K562 (cell line): ENCODE measurements around the gene NPAS3. TPM values are rescaled to one million over a fixed set of nuclear protein-coding genes. Genes with fewer than 3 reads are reported as not detected.

Experiments
- ATAC-seq: fragments of 200-7000 bp; cut with Tn5 transposase; 3 replicates; pipeline ENCODE4 v1.9.1; 2020; ENCODE audit warnings: moderate library complexity
- BruUV-seq: library from RNA; stranded (reverse); fragments of 400-500 nt; replicated peaks from 2 replicates; lab custom pipeline; 2021; lab: Mats Ljungman, UMichigan
- CTCF ChIA-PET: fragments of 300-600 bp; formaldehyde crosslinking; extraction: SDS; loops from one replicate; lab custom pipeline; 2021; ENCODE audit warnings: low intra/inter-chr PET ratio; lab: Yijun Ruan, JAX
- POLR2A ChIA-PET: fragments of 300-600, 350-650 bp; sonication (Branson Sonifier 250); formaldehyde crosslinking; extraction: SDS; loops from one replicate; lab custom pipeline; 2021; ENCODE audit warnings: antibody characterized with exemption, inconsistent platforms; lab: Yijun Ruan, JAX
- DNase-seq, 4 experiments: peaks; one replicate each; pipeline versions ENCODE4 v3.0.0 to v3.0.0-alpha.2; 2011 to 2018; ENCODE audit warnings: low spot score in 3 of 4, mixed read lengths in 3 of 4; ENCODE audit errors: extremely low read depth in 1 of 4
- FAIRE-seq: peaks from 2 replicates; lab custom pipeline; 2011; peaks lifted over from hg19 to GRCh38; lab: Jason Lieb, UNC
- H2AFZ ChIP-seq: 2 replicates; pipeline ENCODE4 v1.6.0; 2011; ENCODE audit warnings: low read depth, low read length, control low read depth, inconsistent platforms
- H3K27ac ChIP-seq: fragments of 200-600 bp; 3 replicates; pipeline ENCODE4 v1.8.0; 2011; ENCODE audit warnings: low read depth, mild to moderate bottlenecking, control low read depth, inconsistent platforms, low read length, moderate library complexity, mixed read lengths; ENCODE audit errors: extremely low read depth
- H3K27me3 ChIP-seq, 2 experiments: fragments of 300-600 bp in 1 of 2; 2 replicates in 1 of 2; 3 replicates in 1 of 2; pipeline versions ENCODE4 v1.6.0 to v1.8.0; 2011; ENCODE audit warnings: inconsistent platforms in 2 of 2, low read length in 2 of 2, mild to moderate bottlenecking in 1 of 2, mixed read lengths in 1 of 2, moderate library complexity in 1 of 2; ENCODE audit not compliant: control insufficient read depth in 2 of 2, insufficient read depth in 2 of 2
- H3K36me3 ChIP-seq: fragments of 300-600 bp; 3 replicates; pipeline ENCODE4 v1.8.0; 2011; ENCODE audit warnings: mild to moderate bottlenecking, low read length, inconsistent platforms; ENCODE audit not compliant: control insufficient read depth, insufficient read depth
- H3K4me1 ChIP-seq, 2 experiments: fragments of 200-600 bp in 1 of 2; replicated peaks in 1 of 2; 2 replicates in 1 of 2; 3 replicates in 1 of 2; pipeline versions ENCODE4 v1.5.1 to v1.8.0; 2011; ENCODE audit warnings: inconsistent platforms in 2 of 2, low read length in 2 of 2, mild to moderate bottlenecking in 1 of 2, mixed read lengths in 1 of 2, moderate library complexity in 1 of 2; ENCODE audit not compliant: control insufficient read depth in 2 of 2, insufficient read depth in 2 of 2
- H3K4me2 ChIP-seq: 2 replicates; pipeline ENCODE4 v1.6.1; 2011; ENCODE audit warnings: low read length, control low read depth, inconsistent platforms, mixed read lengths; ENCODE audit not compliant: insufficient read depth
- H3K4me3 ChIP-seq: fragments of 200-600 bp; sonication (generic), shearing (Covaris generic); 2 replicates; pipeline ENCODE4 v1.5.1; 2016; ENCODE audit warnings: control low read depth, inconsistent platforms
- H3K79me2 ChIP-seq: fragments of 200-600 bp; 3 replicates; pipeline ENCODE4 v1.8.0; 2011; ENCODE audit warnings: low read length, inconsistent platforms; ENCODE audit not compliant: control insufficient read depth, insufficient read depth
- H3K9ac ChIP-seq, 2 experiments: 2 replicates each; pipeline versions ENCODE4 v1.6.0 to v1.6.1; 2011; ENCODE audit warnings: low read depth in 2 of 2, low read length in 2 of 2, control low read depth in 1 of 2, inconsistent platforms in 1 of 2, mild to moderate bottlenecking in 1 of 2, mixed read lengths in 1 of 2; ENCODE audit not compliant: insufficient read depth in 1 of 2
- H3K9me1 ChIP-seq: one replicate; pipeline ENCODE4 v1.6.0; 2011; ENCODE audit warnings: inconsistent platforms, mild to moderate bottlenecking, low read length, moderate library complexity; ENCODE audit not compliant: control insufficient read depth, insufficient read depth
- H3K9me3 ChIP-seq: replicated peaks from 2 replicates; pipeline ENCODE4 v1.5.1; 2011; ENCODE audit warnings: low read depth, low read length, inconsistent platforms; ENCODE audit not compliant: control insufficient read depth, insufficient read depth
- H4K20me1 ChIP-seq: replicated peaks from 2 replicates; pipeline ENCODE4 v1.6.1; 2011; ENCODE audit warnings: low read length, inconsistent platforms, mixed read lengths; ENCODE audit not compliant: control insufficient read depth, insufficient read depth
- CEBPB ChIP-seq: fragments of 450-650 bp; IDR thresholded peaks from 2 replicates; pipeline ENCODE4 v1.6.1; 2016; ENCODE audit warnings: missing genetic modification characterization, missing compliant biosample characterization
- CEBPG ChIP-seq, 3 experiments: fragments of 200-800 bp in 1 of 3; sonication (Bioruptor generic) in 1 of 3; sonication (generic) in 1 of 3; formaldehyde crosslinking in 1 of 3; IDR thresholded peaks in 2 of 3; conservative IDR thresholded peaks in 1 of 3; 2 replicates each; pipeline versions ENCODE4 v1.6.1 to v1.8.0; 2016 to 2022; ENCODE audit warnings: missing compliant biosample characterization in 2 of 3, missing genetic modification characterization in 2 of 3, mild to moderate bottlenecking in 1 of 3, missing genetic modification reagents in 1 of 3
- NFYB ChIP-seq: IDR thresholded peaks from 2 replicates; pipeline ENCODE4 v1.6.1; 2011; ENCODE audit warnings: mild to moderate bottlenecking, moderate library complexity; ENCODE audit not compliant: insufficient read length; ENCODE audit errors: extremely low read depth
- WGBS: fragments of 100-300 bp; shearing (Covaris generic); methylation state at CpG from one replicate; pipeline ENCODE4 v1.1.6; 2016; ENCODE audit warnings: low coverage, mixed read lengths; ENCODE audit not compliant: insufficient coverage; ENCODE audit errors: missing lambda C conversion rate; 5-methylcytosine and 5-hydroxymethylcytosine counted together
- in situ Hi-C: fragments of 300-500 bp; cut with MboI; formaldehyde crosslinking; loops from 4 replicates; pipeline ENCODE4 v1.15.0; 2018; ENCODE audit warnings: inconsistent platforms, mixed read lengths
- intact Hi-C: fragments of 100-400 bp; cut with micrococcal nuclease; formaldehyde crosslinking; loops from 2 replicates; pipeline ENCODE4 v1.14.2; 2022
- polyA plus RNA-seq, 8 experiments: library from polyadenylated mRNA; depleted of rRNA in 4 of 8; stranded (reverse) in 5 of 8; unstranded in 3 of 8; fragments of >200 nt; fragmentation: Nextera tagmentation in 2 of 8; fragmentation: Illumina TruSeq in 1 of 8; extraction: Ambion mirVana in 2 of 8; extraction: Trizol in 1 of 8; gene quantifications; 2 replicates each; pipeline versions ENCODE4 v1.2.1 to v1.2.3, GENCODE V29; 2011 to 2014; ENCODE audit warnings: inconsistent platforms in 1 of 8, missing spikeins in 1 of 8
- total RNA-seq, 7 experiments: library from RNA; depleted of rRNA in 6 of 7; stranded (reverse); fragments of >200 nt in 6 of 7; fragmentation: Illumina TruSeq in 2 of 7; extraction: Trizol in 2 of 7; gene quantifications; 2 replicates each; pipeline versions ENCODE4 v1.2.1 to v1.2.3, GENCODE V29; 2011 to 2021; ENCODE audit warnings: low replicate concordance in 1 of 7
- TF ChIP-seq, protein P1 (sequence below): fragments of 200-400 bp; formaldehyde crosslinking; IDR thresholded peaks from 2 replicates; pipeline ENCODE4 v1.6.1; 2017; ENCODE audit warnings: mild to moderate bottlenecking, low read depth, low read length, moderate library complexity

Gene NPAS3
- total and polyA plus RNA-seq, 9 of the 15 experiments (the other 6 are each of a cell fraction or from before 2014, with no cell fraction given) = 0.04 TPM; not detected in 8

DNA sequence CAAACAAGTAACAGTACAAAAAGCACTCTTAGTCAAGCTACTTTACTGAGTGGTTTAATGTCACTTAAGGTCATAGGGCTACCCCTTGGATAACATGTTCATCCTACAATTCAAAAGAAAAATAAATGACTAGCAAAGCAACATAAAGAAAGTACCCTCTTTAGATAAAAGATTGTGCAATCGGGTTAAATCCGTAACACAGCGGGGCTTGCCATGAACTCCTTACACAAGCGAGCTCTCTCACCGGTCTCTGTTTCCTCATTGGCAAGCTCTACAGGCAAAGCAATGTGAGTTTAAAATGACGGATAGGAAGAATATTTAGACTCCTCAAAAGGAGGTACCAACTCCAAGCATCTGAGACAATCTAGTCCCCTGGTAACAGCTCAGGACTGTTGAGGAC is 871.6 kb downstream of the NPAS3 start:
- DNase-seq = no peak
- Histone ChIP-seq H4K20me1 (no peaks in the 10 kb centered on the region), H3K9ac (no peak overlapping the region), H3K36me3 (no peaks in the 10 kb centered on the region), H3K9me3 (0 out of 2 replicates have a peak, but pooled peaks cover 3% of the 10 kb centered on the region), H3K27ac (no peak overlapping the region), H3K4me1 (peaks cover 0 to 33% of the 10 kb centered on the region in 2 experiments; a peak in 3 of 5 replicates), H3K9me1 (no peaks in the 10 kb centered on the region), H3K79me2 (no peaks in the 10 kb centered on the region), H3K4me2 (no peak overlapping the region), H3K4me3 (no peak overlapping the region), H3K27me3 (no peaks in the 10 kb centered on the region), H2AFZ (no peak overlapping the region)
- in situ Hi-C loops = no loop called here
- no TSS peak for BruUV-seq
- no peak for FAIRE-seq
- TF ChIP-seq, protein P1, sequence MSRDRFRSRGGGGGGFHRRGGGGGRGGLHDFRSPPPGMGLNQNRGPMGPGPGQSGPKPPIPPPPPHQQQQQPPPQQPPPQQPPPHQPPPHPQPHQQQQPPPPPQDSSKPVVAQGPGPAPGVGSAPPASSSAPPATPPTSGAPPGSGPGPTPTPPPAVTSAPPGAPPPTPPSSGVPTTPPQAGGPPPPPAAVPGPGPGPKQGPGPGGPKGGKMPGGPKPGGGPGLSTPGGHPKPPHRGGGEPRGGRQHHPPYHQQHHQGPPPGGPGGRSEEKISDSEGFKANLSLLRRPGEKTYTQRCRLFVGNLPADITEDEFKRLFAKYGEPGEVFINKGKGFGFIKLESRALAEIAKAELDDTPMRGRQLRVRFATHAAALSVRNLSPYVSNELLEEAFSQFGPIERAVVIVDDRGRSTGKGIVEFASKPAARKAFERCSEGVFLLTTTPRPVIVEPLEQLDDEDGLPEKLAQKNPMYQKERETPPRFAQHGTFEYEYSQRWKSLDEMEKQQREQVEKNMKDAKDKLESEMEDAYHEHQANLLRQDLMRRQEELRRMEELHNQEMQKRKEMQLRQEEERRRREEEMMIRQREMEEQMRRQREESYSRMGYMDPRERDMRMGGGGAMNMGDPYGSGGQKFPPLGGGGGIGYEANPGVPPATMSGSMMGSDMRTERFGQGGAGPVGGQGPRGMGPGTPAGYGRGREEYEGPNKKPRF = no peak
- TF ChIP-seq NFYB (no peak), CEBPG (CRISPR knock-in tag; IDR thresholded peaks at IDR 0.05) (no peak), CEBPG (tag; conservative IDR thresholded peaks at IDR 0.05 in 1 of 2, IDR thresholded peaks at IDR 0.05 in 1 of 2) (peak; percentile 14 to 24; a peak in 1 of 4 replicates), CEBPB (tag) (peak; percentile 81)
- ChIA-PET POLR2A (interaction anchor here (0.7 kb wide), 1 partner anchor 8 kb away, joined by 3 read pairs; no protein-coding TSS in a partner anchor), CTCF (no interaction called here)
- intact Hi-C loops = no loop called here
- WGBS = 91% methylated on average over 6 of the region's 6 CpGs
- ATAC-seq = no peak
